ENCODE results near the gene AADAC.
"Not testable (repeated sequence)": the region's sequence is repeated elsewhere in the genome, so short reads cannot be mapped to it uniquely, and the experiment has no call there.

The AADAC gene

GRCh38 chr3:151813799-151814198 lies at the start of gene AADAC:
Gene AADAC, plus strand, starts transcription at chr3:151814116. Its CDS starts 47 bp downstream, at chr3:151814163.
- no peak for TF ChIP-seq ZFX (IDR thresholded peaks at IDR 0.05; ENCODE audit: borderline replicate concordance)
- no peak for TF ChIP-seq CTCF (IDR thresholded peaks at IDR 0.05)
- H3K27ac ChIP-seq, result no peak within 1 kb of the TSS

- not testable (repeated sequence) for H3K27ac ChIP-seq
Observed at GRCh38 chr3:151764699-151765098, 49.2 kb upstream of the AADAC start.

- TF ChIP-seq CTCF (IDR thresholded peaks at IDR 0.05), result no peak
- no peak for TF ChIP-seq ZFX (IDR thresholded peaks at IDR 0.05; ENCODE audit: borderline replicate concordance)
- H3K27ac ChIP-seq, result no peak overlapping the region
Observed at GRCh38 chr3:151765685-151766084, 48.2 kb upstream of the AADAC start.

GRCh38 chr3:151766454-151766853 lies 47.5 kb upstream of the AADAC start:
- no peak for TF ChIP-seq ZFX (IDR thresholded peaks at IDR 0.05; ENCODE audit: borderline replicate concordance)
- TF ChIP-seq CTCF (IDR thresholded peaks at IDR 0.05), result no peak
- no peak overlapping the region for H3K27ac ChIP-seq

- no peak overlapping the region for H3K27ac ChIP-seq
- TF ChIP-seq ZFX (IDR thresholded peaks at IDR 0.05; ENCODE audit: borderline replicate concordance), result no peak
- TF ChIP-seq CTCF (IDR thresholded peaks at IDR 0.05), result no peak
Observed at GRCh38 chr3:151768393-151768930, 45.5 kb upstream of the AADAC start.

GRCh38 chr3:151769175-151769574 lies 44.7 kb upstream of the AADAC start:
- TF ChIP-seq ZFX (IDR thresholded peaks at IDR 0.05; ENCODE audit: borderline replicate concordance) (no peak), CTCF (IDR thresholded peaks at IDR 0.05) (no peak)
- no peak overlapping the region for H3K27ac ChIP-seq

GRCh38 chr3:151770956-151771355 lies 43.0 kb upstream of the AADAC start:
- no peak overlapping the region for H3K27ac ChIP-seq
- no peak for TF ChIP-seq CTCF (IDR thresholded peaks at IDR 0.05)
- TF ChIP-seq ZFX (IDR thresholded peaks at IDR 0.05; ENCODE audit: borderline replicate concordance), result no peak

GRCh38 chr3:151772825-151773480 lies 41.0 kb upstream of the AADAC start:
- H3K27ac ChIP-seq, result no peak overlapping the region
- no peak for TF ChIP-seq CTCF (IDR thresholded peaks at IDR 0.05)
- TF ChIP-seq ZFX (IDR thresholded peaks at IDR 0.05; ENCODE audit: borderline replicate concordance), result no peak
